CD4-positive, CD25-positive, alpha-beta regulatory T cell (primary cell): ENCODE measurements around the gene NSUN4. TPM values are rescaled to one million over a fixed set of nuclear protein-coding genes. Genes with fewer than 3 reads are reported as not detected.
"Not testable (repeated sequence)": the region's sequence is repeated elsewhere in the genome, so short reads cannot be mapped to it uniquely, and the experiment has no call there.

Source experiments
- ATAC-seq, 2 donors: fragments of 150-1000 bp; cut with Tn5 transposase; one replicate each; pipeline ENCODE4 v1.10.0; 2021; ENCODE audit warnings: low read depth in 2 of 2, moderate number of reproducible peaks in 2 of 2, moderate library complexity in 1 of 2
- DNase-seq, 3 donors: peaks; one replicate each; pipeline versions ENCODE4 v3.0.0 to v3.0.0-alpha.2; 2012 to 2022; ENCODE audit warnings: mixed read lengths in 1 of 3
- H3K27ac ChIP-seq: one replicate; pipeline ENCODE4 v1.7.0; 2013; ENCODE audit warnings: mild to moderate bottlenecking, low read length; ENCODE audit not compliant: insufficient read depth, poor library complexity, severe bottlenecking
- H3K27me3 ChIP-seq: one replicate; pipeline ENCODE4 v1.7.0; 2013; ENCODE audit warnings: low read length; ENCODE audit not compliant: control insufficient read depth, insufficient read depth
- H3K36me3 ChIP-seq: one replicate; pipeline ENCODE4 v1.7.0; 2013; ENCODE audit warnings: mild to moderate bottlenecking, low read length, moderate library complexity; ENCODE audit not compliant: control insufficient read depth, insufficient read depth
- H3K4me1 ChIP-seq: 2 replicates; pipeline ENCODE4 v1.7.0; 2013; ENCODE audit warnings: mild to moderate bottlenecking, low read length; ENCODE audit not compliant: insufficient read depth, control insufficient read depth, poor library complexity, severe bottlenecking
- H3K4me3 ChIP-seq: one replicate; pipeline ENCODE4 v1.7.0; 2013; ENCODE audit warnings: low read depth, mild to moderate bottlenecking, low read length, moderate library complexity
- H3K9me3 ChIP-seq, 2 experiments: 1 replicate in 1 of 2; 2 replicates in 1 of 2; pipeline ENCODE4 v1.7.0; 2013; ENCODE audit warnings: low read length in 2 of 2, mild to moderate bottlenecking in 1 of 2, moderate library complexity in 1 of 2; ENCODE audit not compliant: control insufficient read depth in 2 of 2
- H3K27ac Mint-ChIP-seq, 3 donors: one replicate each; pipeline ENCODE4 v1.8.0; 2020 to 2022; ENCODE audit warnings: mild to moderate bottlenecking in 3 of 3, mixed read lengths in 3 of 3, moderate library complexity in 2 of 3
- H3K27me3 Mint-ChIP-seq: one replicate; pipeline ENCODE4 v1.8.0; 2022; ENCODE audit warnings: mild to moderate bottlenecking, mixed read lengths
- H3K36me3 Mint-ChIP-seq: one replicate; pipeline ENCODE4 v1.8.0; 2020; ENCODE audit warnings: mixed read lengths
- H3K4me1 Mint-ChIP-seq, 4 donors: one replicate each; pipeline ENCODE4 v1.8.0; 2020 to 2022; ENCODE audit warnings: mixed read lengths in 4 of 4, mild to moderate bottlenecking in 1 of 4
- H3K4me3 Mint-ChIP-seq, 4 donors: one replicate each; pipeline ENCODE4 v1.8.0; 2020 to 2022; ENCODE audit warnings: mild to moderate bottlenecking in 4 of 4, mixed read lengths in 4 of 4, moderate library complexity in 3 of 4
- H3K9me3 Mint-ChIP-seq, 7 donors: one replicate each; pipeline ENCODE4 v1.8.0; 2020 to 2022; ENCODE audit warnings: mixed read lengths in 7 of 7, mild to moderate bottlenecking in 3 of 7, moderate library complexity in 2 of 7
- polyA plus RNA-seq, 4 donors: library from polyadenylated mRNA; unstranded; fragments of 300-500 nt; fragmentation: Illumina TruSeq; gene quantifications; one replicate each; pipeline ENCODE4 v1.2.3, GENCODE V29; 2021
- total RNA-seq: library from RNA; stranded (reverse); gene quantifications from one replicate; pipeline ENCODE4 v1.2.3, GENCODE V29; 2022

The NSUN4 gene
- total and polyA plus RNA-seq, 5 donors from 2014 or later = 10.8 to 33.4 (median 16.3) TPM

GRCh38 chr1:46319301-46319700 lies 21.3 kb upstream of the NSUN4 start:
- ATAC-seq, H3K27me3 Mint-ChIP-seq, H3K9me3 Mint-ChIP-seq, H3K27me3 ChIP-seq, H3K4me3 ChIP-seq, H3K27ac ChIP-seq, H3K9me3 ChIP-seq, H3K27ac Mint-ChIP-seq, H3K4me1 Mint-ChIP-seq, H3K4me1 ChIP-seq, DNase-seq, H3K4me3 Mint-ChIP-seq: not testable (repeated sequence)
- peaks cover 19% of the 10 kb centered on the region for H3K36me3 ChIP-seq
- peaks cover 12% of the 10 kb centered on the region for H3K36me3 Mint-ChIP-seq

- not testable (repeated sequence) for DNase-seq, H3K36me3 Mint-ChIP-seq, H3K4me3 ChIP-seq, H3K4me3 Mint-ChIP-seq, H3K27me3 Mint-ChIP-seq, H3K4me1 Mint-ChIP-seq, H3K27me3 ChIP-seq, H3K27ac ChIP-seq, H3K9me3 ChIP-seq, ATAC-seq, H3K9me3 Mint-ChIP-seq, H3K27ac Mint-ChIP-seq, H3K4me1 ChIP-seq
- H3K36me3 ChIP-seq = peaks cover 11% of the 10 kb centered on the region
Observed at GRCh38 chr1:46319960-46320914, 20.4 kb upstream of the NSUN4 start.

GRCh38 chr1:46322191-46322590 lies 18.4 kb upstream of the NSUN4 start:
- not testable (repeated sequence) for H3K4me1 Mint-ChIP-seq, H3K36me3 ChIP-seq, H3K27ac ChIP-seq, H3K4me1 ChIP-seq, H3K27me3 Mint-ChIP-seq, H3K4me3 ChIP-seq, H3K4me3 Mint-ChIP-seq, H3K27me3 ChIP-seq, H3K9me3 Mint-ChIP-seq, ATAC-seq, H3K36me3 Mint-ChIP-seq, H3K9me3 ChIP-seq, DNase-seq
- H3K27ac Mint-ChIP-seq = peak overlapping the region in 1 of 3 donors; percentile 26

- H3K27ac ChIP-seq, ATAC-seq, H3K36me3 ChIP-seq, H3K4me1 Mint-ChIP-seq, H3K36me3 Mint-ChIP-seq, H3K4me3 Mint-ChIP-seq, H3K9me3 Mint-ChIP-seq, H3K9me3 ChIP-seq, H3K27me3 ChIP-seq, H3K27ac Mint-ChIP-seq, H3K4me1 ChIP-seq, DNase-seq, H3K27me3 Mint-ChIP-seq, H3K4me3 ChIP-seq: not testable (repeated sequence)
Observed at GRCh38 chr1:46325285-46326076, 15.1 kb upstream of the NSUN4 start.

- H3K9me3 ChIP-seq, H3K9me3 Mint-ChIP-seq, H3K4me1 ChIP-seq, ATAC-seq, H3K4me3 Mint-ChIP-seq, H3K36me3 Mint-ChIP-seq, H3K27me3 Mint-ChIP-seq, DNase-seq, H3K36me3 ChIP-seq, H3K4me3 ChIP-seq, H3K4me1 Mint-ChIP-seq, H3K27me3 ChIP-seq, H3K27ac ChIP-seq: not testable (repeated sequence)
- H3K27ac Mint-ChIP-seq = peak overlapping the region in 1 of 3 donors; percentile 48
Observed at GRCh38 chr1:46328182-46328581, 12.4 kb upstream of the NSUN4 start.

- not testable (repeated sequence) for H3K4me1 Mint-ChIP-seq, H3K36me3 Mint-ChIP-seq, H3K36me3 ChIP-seq, H3K4me3 Mint-ChIP-seq, ATAC-seq, H3K27me3 Mint-ChIP-seq, H3K4me1 ChIP-seq, H3K27me3 ChIP-seq, H3K9me3 ChIP-seq, H3K27ac Mint-ChIP-seq, H3K9me3 Mint-ChIP-seq, DNase-seq, H3K27ac ChIP-seq, H3K4me3 ChIP-seq
Observed at GRCh38 chr1:46329807-46330206, 10.8 kb upstream of the NSUN4 start.

- H3K27ac ChIP-seq, H3K4me1 Mint-ChIP-seq, H3K4me1 ChIP-seq, H3K36me3 Mint-ChIP-seq, H3K9me3 Mint-ChIP-seq, H3K27me3 Mint-ChIP-seq, H3K9me3 ChIP-seq, H3K36me3 ChIP-seq, DNase-seq, H3K4me3 ChIP-seq, H3K27ac Mint-ChIP-seq, H3K4me3 Mint-ChIP-seq, ATAC-seq, H3K27me3 ChIP-seq: not testable (repeated sequence)
Observed at GRCh38 chr1:46330381-46330780, 10.2 kb upstream of the NSUN4 start.
